Naive thymus-derived CD8-positive, alpha-beta T cell (primary cell): Measurements from ENCODE around the gene CYP27B1. TPM values are rescaled to one million over a fixed set of nuclear protein-coding genes. Genes with fewer than 3 reads are reported as not detected.
"Not testable (repeated sequence)": the region's sequence is repeated elsewhere in the genome, so short reads cannot be mapped to it uniquely, and the experiment has no call there.

Experiments
- ATAC-seq, 2 donors: fragments of 150-1000 bp; cut with Tn5 transposase in 1 of 2; sonication (Bioruptor Pico), chemical (Tn5 transposase) in 1 of 2; 1 replicate in 1 of 2; 2 replicates in 1 of 2; pipeline ENCODE4 v1.10.0; 2021; ENCODE audit warnings: mild to moderate bottlenecking in 2 of 2, moderate library complexity in 2 of 2
- POLR2A ChIA-PET: fragments of 350-600 bp; sonication (Branson Sonifier 250); formaldehyde crosslinking; loops from one replicate; lab custom pipeline; 2021; ENCODE audit warnings: antibody characterized with exemption; lab: Charles Lee
- DNase-seq, 10 donors: peaks; one replicate each; pipeline versions ENCODE4 v3.0.0 to v3.0.0-alpha.2; 2020 to 2022
- H3K27ac Mint-ChIP-seq, 10 donors: one replicate each; pipeline ENCODE4 v1.8.0; 2020 to 2022; ENCODE audit warnings: mild to moderate bottlenecking in 10 of 10, mixed read lengths in 10 of 10, moderate library complexity in 4 of 10, inconsistent platforms in 1 of 10
- H3K27me3 Mint-ChIP-seq, 5 donors: one replicate each; pipeline ENCODE4 v1.8.0; 2021 to 2022; ENCODE audit warnings: mixed read lengths in 5 of 5
- H3K36me3 Mint-ChIP-seq, 3 donors: one replicate each; pipeline ENCODE4 v1.8.0; 2020 to 2022; ENCODE audit warnings: mixed read lengths in 3 of 3, mild to moderate bottlenecking in 2 of 3, inconsistent platforms in 1 of 3
- H3K4me1 Mint-ChIP-seq, 4 donors: one replicate each; pipeline ENCODE4 v1.8.0; 2021 to 2022; ENCODE audit warnings: mixed read lengths in 4 of 4
- H3K4me3 Mint-ChIP-seq, 10 donors: one replicate each; pipeline ENCODE4 v1.8.0; 2020 to 2022; ENCODE audit warnings: mild to moderate bottlenecking in 10 of 10, mixed read lengths in 10 of 10, moderate library complexity in 6 of 10, inconsistent platforms in 1 of 10
- H3K9me3 Mint-ChIP-seq, 9 donors: one replicate each; pipeline ENCODE4 v1.8.0; 2020 to 2022; ENCODE audit warnings: mixed read lengths in 9 of 9, mild to moderate bottlenecking in 3 of 9, inconsistent platforms in 1 of 9, moderate library complexity in 1 of 9
- microRNA-seq: library from miRNA; unstranded; fragments of <30 nt; microRNA quantifications from one replicate; pipeline ENCODE4 v1.2.0, GENCODE V29; 2022; ENCODE audit warnings: borderline microRNAs expressed
- polyA plus RNA-seq, 3 donors: library from polyadenylated mRNA; unstranded; fragments of 300-500 nt; fragmentation: Illumina TruSeq; gene quantifications; one replicate each; pipeline ENCODE4 v1.2.3, GENCODE V29; 2021
- total RNA-seq, 8 experiments: library from RNA in 2 of 8; stranded (reverse) in 2 of 8; gene quantifications; one replicate each; pipeline ENCODE4 v1.2.3 and lab custom pipeline; 2021 to 2026

The CYP27B1 gene
- total and polyA plus RNA-seq, 5 experiments from 2014 or later, result 1.4 to 1.6 TPM; not detected in 3

GRCh38 chr12:57715036-57715748 is 51.7 kb downstream of the CYP27B1 start:
- Mint-ChIP-seq H3K36me3 (peaks cover 6 to 70% (median 20%) of the 10 kb centered on the region in 3 donors), H3K27ac (peak overlapping the region in 2 of 10 donors; percentile 3 to 78)
- not testable (repeated sequence) for ATAC-seq, H3K9me3 Mint-ChIP-seq, H3K27me3 Mint-ChIP-seq, H3K4me1 Mint-ChIP-seq, DNase-seq, H3K4me3 Mint-ChIP-seq
- POLR2A ChIA-PET, result interaction anchor here (0.6 kb wide), 2 partner anchors 14 to 865 kb away, joined by 3 to 7 read pairs; no protein-coding TSS in a partner anchor

- Mint-ChIP-seq H3K27me3 (no peaks in the 10 kb centered on the region), H3K9me3 (peaks cover 0 to 2% (median 0%) of the 10 kb centered on the region in 9 donors), H3K27ac (peak overlapping the region in 2 of 10 donors; percentile 11 to 75), H3K4me1 (peaks cover 0 to 7% (median 5%) of the 10 kb centered on the region in 4 donors), H3K4me3 (no peak overlapping the region), H3K36me3 (peaks cover 0 to 63% (median 10%) of the 10 kb centered on the region in 3 donors)
- POLR2A ChIA-PET, result interaction anchor here (0.7 to 0.9 kb wide), 2 partner anchors 10 to 495 kb away, joined by 4 to 5 read pairs; no protein-coding TSS in a partner anchor
- DNase-seq, result no peak
- no peak for ATAC-seq
These were observed 53.7 kb downstream of the CYP27B1 start for GRCh38 chr12:57713209-57713608.

- ATAC-seq (no peak), DNase-seq (no peak)
- no peak overlapping the region for H3K27ac Mint-ChIP-seq
- peaks cover 0 to 2% (median 0%) of the 10 kb centered on the region in 9 donors for H3K9me3 Mint-ChIP-seq
- no peaks in the 10 kb centered on the region for H3K27me3 Mint-ChIP-seq
- no peak overlapping the region for H3K4me3 Mint-ChIP-seq
- peaks cover 0 to 59% (median 7%) of the 10 kb centered on the region in 3 donors for H3K36me3 Mint-ChIP-seq
- POLR2A ChIA-PET, result no interaction called here
- H3K4me1 Mint-ChIP-seq, result peaks cover 0 to 7% (median 5%) of the 10 kb centered on the region in 4 donors
These were observed 54.2 kb downstream of the CYP27B1 start for GRCh38 chr12:57712701-57713100.

Small RNA genes within 50 kb of the gene (microRNA-seq; reads per million reads assigned to microRNA genes)
- gene MIR6759, result not detected

Other genes starting within 250 kb of the CYP27B1 start
- gene DDIT3, start 246.6 kb downstream of the CYP27B1 start, total RNA-seq, result 10 to 100 TPM; 88.0 to 89.5 TPM
- gene DDIT3, start 246.6 kb downstream of the CYP27B1 start, polyA plus RNA-seq, result 10 to 100 TPM; 13.1 to 18.7 (median 15.5) TPM
- gene MBD6, start 244.3 kb downstream of the CYP27B1 start, total RNA-seq, result 100 to 1,000 TPM in 1 of 2 experiments, 10 to 100 TPM in 1; 98.5 to 104 TPM
- gene MBD6, start 244.3 kb downstream of the CYP27B1 start, polyA plus RNA-seq, result 1 to 10 TPM in 2 of 3 donors, under 1 TPM in 1; 0.38 to 2.5 (median 2.1) TPM
- gene DCTN2, start 219.9 kb downstream of the CYP27B1 start, total RNA-seq, result 10 to 100 TPM; 69.0 to 70.5 TPM
- 10 to 100 TPM; 60.6 to 67.8 (median 67.7) TPM for gene DCTN2, start 219.9 kb downstream of the CYP27B1 start, polyA plus RNA-seq
- 1 to 10 TPM; 1.5 to 2.3 TPM for gene KIF5A, start 217.0 kb downstream of the CYP27B1 start, total RNA-seq
- under 1 TPM in 2 of 3 donors, not detected in 1; 0.17 to 0.20 TPM for gene KIF5A, start 217.0 kb downstream of the CYP27B1 start, polyA plus RNA-seq
- gene PIP4K2C, start 175.9 kb downstream of the CYP27B1 start, total RNA-seq, result 10 to 100 TPM; 23.4 to 24.8 TPM
- gene PIP4K2C, start 175.9 kb downstream of the CYP27B1 start, polyA plus RNA-seq, result 10 to 100 TPM; 10.9 to 24.6 (median 22.7) TPM
- gene DTX3, start 162.3 kb downstream of the CYP27B1 start, total RNA-seq, result 10 to 100 TPM; 36.2 to 36.3 TPM
- gene DTX3, start 162.3 kb downstream of the CYP27B1 start, polyA plus RNA-seq, result 1 to 10 TPM; 4.9 to 9.4 (median 7.7) TPM
- gene ARHGEF25, start 155.6 kb downstream of the CYP27B1 start, total RNA-seq, result under 1 TPM; 0.27 to 0.55 TPM
- not detected for gene ARHGEF25, start 155.6 kb downstream of the CYP27B1 start, polyA plus RNA-seq
- gene B4GALNT1, start 133.9 kb downstream of the CYP27B1 start, total RNA-seq, result under 1 TPM in 1 of 2 experiments, not detected in 1; 0.30 TPM
- not detected for gene B4GALNT1, start 133.9 kb downstream of the CYP27B1 start, polyA plus RNA-seq
- gene OS9, start 72.9 kb downstream of the CYP27B1 start, total RNA-seq, result 100 to 1,000 TPM; 158 to 166 TPM
- gene OS9, start 72.9 kb downstream of the CYP27B1 start, polyA plus RNA-seq, result 10 to 100 TPM; 53.6 to 56.3 (median 53.6) TPM
- 10 to 100 TPM; 54.4 to 58.8 TPM for gene AGAP2, start 28.3 kb downstream of the CYP27B1 start, total RNA-seq
- 1 to 10 TPM; 4.3 to 6.9 (median 5.6) TPM for gene AGAP2, start 28.3 kb downstream of the CYP27B1 start, polyA plus RNA-seq
- gene TSPAN31, start 22.0 kb downstream of the CYP27B1 start, total RNA-seq, result 10 to 100 TPM; 22.5 to 24.8 TPM
- gene TSPAN31, start 22.0 kb downstream of the CYP27B1 start, polyA plus RNA-seq, result 10 to 100 TPM; 42.2 to 53.3 (median 47.3) TPM
- gene CDK4, start 14.8 kb downstream of the CYP27B1 start, total RNA-seq, result 10 to 100 TPM; 44.6 to 49.0 TPM
- 100 to 1,000 TPM in 1 of 3 donors, 10 to 100 TPM in 2; 71.3 to 101 (median 80.5) TPM for gene CDK4, start 14.8 kb downstream of the CYP27B1 start, polyA plus RNA-seq
- 10 to 100 TPM; 59.5 to 64.8 TPM for gene MARCHF9, start 12.0 kb downstream of the CYP27B1 start, total RNA-seq
- 1 to 10 TPM; 2.2 to 6.6 (median 4.5) TPM for gene MARCHF9, start 12.0 kb downstream of the CYP27B1 start, polyA plus RNA-seq
- gene METTL1, start 5.0 kb upstream of the CYP27B1 start, total RNA-seq, result 10 to 100 TPM; 14.6 to 17.6 TPM
- 10 to 100 TPM; 12.9 to 21.7 (median 18.7) TPM for gene METTL1, start 5.0 kb upstream of the CYP27B1 start, polyA plus RNA-seq
- gene EEF1AKMT3, start 5.5 kb upstream of the CYP27B1 start, total RNA-seq, result 1 to 10 TPM; 2.9 to 4.0 TPM
- gene EEF1AKMT3, start 5.5 kb upstream of the CYP27B1 start, polyA plus RNA-seq, result 1 to 10 TPM; 1.4 to 4.2 (median 1.8) TPM
- gene TSFM, start 15.7 kb upstream of the CYP27B1 start, total RNA-seq, result 10 to 100 TPM; 18.9 to 29.0 TPM
- 10 to 100 TPM; 25.5 to 31.0 (median 28.3) TPM for gene TSFM, start 15.7 kb upstream of the CYP27B1 start, polyA plus RNA-seq
- gene AVIL, start 51.7 kb upstream of the CYP27B1 start, total RNA-seq, result 10 to 100 TPM; 13.4 to 16.8 TPM
- under 1 TPM; 0.11 to 0.80 (median 0.13) TPM for gene AVIL, start 51.7 kb upstream of the CYP27B1 start, polyA plus RNA-seq
- gene CTDSP2, start 79.7 kb upstream of the CYP27B1 start, total RNA-seq, result 100 to 1,000 TPM; 258 to 262 TPM
- gene CTDSP2, start 79.7 kb upstream of the CYP27B1 start, polyA plus RNA-seq, result 10 to 100 TPM; 51.4 to 81.2 (median 71.5) TPM
- 1 to 10 TPM; 7.3 to 7.7 TPM for gene ATP23, start 174.5 kb upstream of the CYP27B1 start, total RNA-seq
- 10 to 100 TPM; 19.4 to 29.1 (median 25.2) TPM for gene ATP23, start 174.5 kb upstream of the CYP27B1 start, polyA plus RNA-seq